GM19025 (cell line): ENCODE data around the gene INAFM2.

Source experiments
- ATAC-seq: cut with Tn5 transposase; IDR thresholded peaks from one replicate; pipeline ENCODE4 v1.9.1; 2021; ENCODE audit warnings: mild to moderate bottlenecking, low read depth, moderate library complexity; ENCODE audit not compliant: unreplicated experiment

The INAFM2 gene

DNA sequence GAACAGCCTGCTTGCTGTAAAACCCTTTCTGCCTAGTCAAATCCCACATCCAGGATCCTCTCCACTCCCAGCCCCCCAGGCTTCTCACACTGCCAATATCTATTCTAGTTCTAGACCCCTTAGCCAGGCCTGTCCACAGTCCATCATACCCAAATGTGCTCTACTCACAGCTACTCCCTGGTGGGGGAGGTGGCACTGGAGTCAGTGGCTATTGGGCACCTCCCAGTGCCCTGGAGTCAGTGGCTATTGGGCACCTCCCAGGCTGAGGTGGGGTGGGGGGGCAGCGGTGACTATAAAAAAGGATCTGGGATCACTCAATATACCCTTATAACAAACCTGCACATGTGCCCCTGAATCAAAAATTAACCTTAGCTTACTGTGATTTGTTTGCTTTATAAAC, 33.8 kb downstream of the INAFM2 start:
- no peak for ATAC-seq

- ATAC-seq, result peak; percentile 87
Observed at GRCh38 chr15:40357723-40358470, 34.4 kb downstream of the INAFM2 start, which contains the start of gene DISP2. TSS of gene DISP2 (plus strand) at chr15:40358219. CDS start at chr15:40358322, 103 bp downstream.

GRCh38 chr15:40358471-40359353, 35.2 kb downstream of the INAFM2 start:
- ATAC-seq, result peak; percentile 7

GRCh38 chr15:40360015-40360414, 36.5 kb downstream of the INAFM2 start:
- no peak for ATAC-seq

- ATAC-seq, result no peak
Observed at GRCh38 chr15:40361640-40362039, 38.1 kb downstream of the INAFM2 start.

GRCh38 chr15:40363611-40364010, 40.1 kb downstream of the INAFM2 start:
- ATAC-seq, result no peak

DNA sequence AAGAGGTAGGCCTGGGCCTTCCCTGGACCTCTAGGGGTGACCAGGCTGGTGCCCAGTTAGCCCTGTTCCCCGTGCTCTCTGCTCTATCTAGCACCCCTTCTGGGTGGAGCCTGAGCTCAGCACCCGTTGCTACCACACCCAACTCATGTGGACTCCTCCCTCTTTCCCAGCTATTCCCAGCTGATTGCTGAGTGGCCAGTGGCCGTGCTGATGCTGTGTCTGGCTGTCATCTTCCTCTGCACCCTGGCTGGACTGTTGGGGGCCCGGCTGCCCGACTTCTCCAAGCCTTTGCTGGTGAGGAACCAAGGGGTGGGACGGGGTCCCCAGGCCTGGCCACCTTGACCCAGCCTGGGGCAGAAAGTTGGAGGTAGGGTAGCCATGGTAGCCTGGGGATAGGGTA, 40.8 kb downstream of the INAFM2 start:
- no peak for ATAC-seq

GRCh38 chr15:40365016-40365415, 41.5 kb downstream of the INAFM2 start:
- ATAC-seq, result no peak

DNA sequence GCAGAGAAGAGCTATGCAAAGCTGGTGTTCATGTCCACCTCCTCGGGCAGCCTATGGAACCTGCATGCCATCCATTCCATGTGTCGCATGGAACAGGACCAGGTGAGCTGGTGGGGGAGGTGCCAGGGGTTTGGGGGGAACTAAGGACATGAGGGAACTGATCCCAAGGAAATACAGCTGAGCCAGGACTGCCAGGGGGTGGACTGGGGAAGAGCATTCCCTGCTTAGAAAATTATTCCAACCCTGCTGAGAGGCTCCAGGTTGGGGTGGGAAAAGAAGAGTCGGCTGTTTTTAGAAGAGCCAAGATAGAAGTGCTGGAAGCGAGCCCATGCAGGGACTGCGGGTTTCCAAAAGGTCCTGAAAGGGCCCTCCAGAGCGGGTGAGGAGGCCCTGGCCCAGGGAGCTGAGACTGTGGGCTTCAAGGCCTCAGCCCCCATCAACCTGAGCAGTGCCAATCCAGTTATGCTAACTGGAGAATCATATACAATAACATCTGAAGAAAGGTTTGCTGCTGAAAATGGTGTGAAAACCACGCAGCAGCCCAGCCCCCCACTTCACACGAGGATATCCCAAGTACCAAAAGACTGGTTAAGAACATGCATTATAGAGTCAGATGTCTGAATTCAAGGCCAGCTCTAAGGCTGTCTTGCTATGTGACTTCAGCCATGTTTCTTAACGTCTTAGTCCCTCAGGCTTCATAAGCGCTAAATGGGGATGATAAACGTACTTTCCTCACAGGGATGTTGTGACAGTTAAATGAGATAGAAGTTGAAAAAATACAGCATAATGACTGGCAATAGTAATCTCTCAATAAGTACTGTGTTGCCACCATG, 42.3 kb downstream of the INAFM2 start:
- ATAC-seq, result no peak

DNA sequence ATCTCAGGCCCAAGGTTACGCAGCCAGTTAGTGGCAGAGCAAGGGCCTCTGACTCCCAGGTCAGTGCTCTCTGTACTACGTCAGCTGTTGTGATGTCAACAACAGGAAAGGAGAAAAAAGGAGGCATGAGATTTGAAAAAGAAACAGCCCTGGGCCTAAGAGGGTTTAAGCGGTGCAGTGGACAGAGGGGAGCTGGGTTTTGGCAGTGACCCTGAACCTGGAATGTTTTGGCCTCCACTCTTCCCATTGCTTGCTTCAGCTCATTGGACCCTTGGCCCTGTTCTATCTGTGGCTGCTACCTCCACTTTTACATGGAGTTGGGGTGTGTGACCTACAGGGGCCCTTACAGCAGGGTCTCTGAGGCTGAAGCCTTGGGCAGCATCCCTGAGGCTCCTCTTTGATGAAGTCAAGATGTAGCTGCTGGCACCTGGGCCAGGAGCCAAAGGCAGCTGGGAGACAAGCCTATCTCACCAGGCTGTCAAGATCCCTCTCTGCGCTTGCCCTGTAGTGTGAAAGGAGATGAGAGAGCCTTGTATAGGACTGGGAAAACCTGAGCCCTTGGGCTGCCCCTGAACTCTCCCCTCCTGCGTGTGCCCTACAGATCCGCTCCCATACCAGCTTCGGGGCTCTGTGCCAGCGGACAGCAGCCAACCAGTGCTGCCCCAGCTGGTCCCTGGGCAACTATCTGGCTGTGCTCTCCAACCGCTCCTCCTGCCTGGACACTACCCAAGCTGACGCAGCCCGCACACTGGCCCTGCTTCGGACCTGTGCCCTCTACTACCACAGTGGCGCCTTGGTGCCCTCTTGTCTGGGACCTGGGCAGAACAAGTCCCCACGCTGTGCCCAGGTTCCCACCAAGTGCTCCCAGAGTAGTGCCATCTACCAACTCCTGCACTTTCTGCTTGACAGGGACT, 43.2 kb downstream of the INAFM2 start:
- ATAC-seq, result no peak

DNA sequence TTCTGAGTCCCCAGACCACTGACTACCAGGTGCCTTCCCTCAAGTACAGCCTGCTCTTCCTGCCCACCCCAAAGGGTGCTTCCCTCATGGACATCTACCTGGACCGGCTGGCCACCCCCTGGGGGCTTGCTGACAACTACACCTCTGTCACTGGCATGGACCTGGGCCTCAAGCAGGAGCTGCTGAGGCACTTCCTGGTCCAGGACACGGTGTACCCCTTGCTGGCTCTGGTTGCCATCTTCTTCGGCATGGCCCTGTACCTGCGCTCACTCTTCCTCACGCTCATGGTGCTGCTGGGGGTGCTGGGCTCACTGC, 43.8 kb downstream of the INAFM2 start:
- ATAC-seq, result no peak

GRCh38 chr15:40367686-40368611, 44.5 kb downstream of the INAFM2 start:
- ATAC-seq, result peak; percentile 73

DNA sequence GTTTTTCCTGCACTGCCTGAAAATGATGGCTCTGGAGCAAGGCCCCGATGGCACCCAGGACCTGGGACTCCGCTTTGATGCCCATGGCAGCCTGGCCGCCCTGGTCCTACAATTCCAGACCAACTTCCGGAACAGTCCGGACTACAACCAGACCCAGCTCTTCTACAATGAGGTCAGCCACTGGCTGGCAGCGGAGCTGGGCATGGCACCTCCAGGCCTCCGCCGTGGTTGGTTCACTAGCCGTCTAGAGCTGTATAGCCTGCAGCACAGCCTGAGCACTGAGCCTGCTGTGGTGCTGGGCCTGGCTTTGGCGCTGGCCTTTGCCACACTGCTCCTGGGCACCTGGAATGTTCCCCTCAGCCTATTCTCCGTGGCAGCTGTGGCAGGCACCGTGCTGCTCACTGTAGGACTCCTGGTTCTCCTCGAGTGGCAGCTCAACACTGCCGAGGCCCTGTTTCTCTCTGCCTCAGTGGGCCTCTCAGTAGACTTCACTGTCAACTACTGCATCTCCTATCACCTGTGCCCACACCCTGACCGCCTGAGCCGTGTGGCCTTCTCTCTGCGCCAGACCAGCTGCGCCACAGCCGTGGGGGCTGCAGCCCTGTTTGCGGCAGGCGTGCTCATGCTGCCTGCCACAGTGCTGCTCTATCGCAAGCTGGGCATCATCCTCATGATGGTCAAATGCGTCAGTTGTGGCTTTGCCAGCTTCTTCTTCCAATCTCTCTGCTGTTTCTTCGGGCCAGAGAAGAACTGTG, 45.4 kb downstream of the INAFM2 start:
- no peak for ATAC-seq

GRCh38 chr15:40369474-40369869, 46.0 kb downstream of the INAFM2 start:
- no peak for ATAC-seq

GRCh38 chr15:40369971-40370370, 46.5 kb downstream of the INAFM2 start:
- ATAC-seq, result no peak

- ATAC-seq, result no peak
Observed at GRCh38 chr15:40372981-40373380, 49.5 kb downstream of the INAFM2 start.
